Activated CD4-positive, alpha-beta T cell treated with anti-CD3 and anti-CD28 coated beads, Interleukin-2, amount 10 ng/mL, durations not matched to agents 7 days and 5 days (primary cell): Measurements from ENCODE around the gene GDI1. TPM values are rescaled to one million over a fixed set of nuclear protein-coding genes. Genes with fewer than 3 reads are reported as not detected.
"Not testable (repeated sequence)": the region's sequence is repeated elsewhere in the genome, so short reads cannot be mapped to it uniquely, and the experiment has no call there.

Experiments used
- CTCF ChIA-PET: fragments of 350-600 bp; sonication (Branson Sonifier 250); formaldehyde crosslinking; loops from one replicate; lab custom pipeline; 2021; ENCODE audit warnings: antibody characterized with exemption; lab: Charles Lee
- POLR2A ChIA-PET: fragments of 350-600 bp; sonication (Branson Sonifier 250); formaldehyde crosslinking; loops from one replicate; lab custom pipeline; 2021; ENCODE audit warnings: antibody characterized with exemption; lab: Charles Lee
- DNase-seq: peaks from one replicate; pipeline ENCODE4 v3.0.0-alpha.2; 2020
- H3K27ac Mint-ChIP-seq: one replicate; pipeline ENCODE4 v1.8.0; 2021; ENCODE audit warnings: mild to moderate bottlenecking, moderate library complexity, mixed read lengths
- H3K27me3 Mint-ChIP-seq: one replicate; pipeline ENCODE4 v1.8.0; 2021; ENCODE audit warnings: mixed read lengths
- H3K36me3 Mint-ChIP-seq: one replicate; pipeline ENCODE4 v1.8.0; 2021; ENCODE audit warnings: low read depth, mixed read lengths
- H3K4me1 Mint-ChIP-seq: one replicate; pipeline ENCODE4 v1.8.0; 2021; ENCODE audit warnings: mixed read lengths
- H3K4me3 Mint-ChIP-seq: one replicate; pipeline ENCODE4 v1.8.0; 2021; ENCODE audit warnings: mild to moderate bottlenecking, moderate library complexity, mixed read lengths
- H3K9me3 Mint-ChIP-seq: one replicate; pipeline ENCODE4 v1.8.0; 2021; ENCODE audit warnings: mixed read lengths
- total RNA-seq, 2 experiments: library from RNA; stranded (reverse); gene quantifications; one replicate each; pipeline ENCODE4 v1.2.3, GENCODE V29; 2021

Gene GDI1
- total RNA-seq, 2 experiments from 2014 or later: 118 to 123 TPM

GRCh38 chrX:154400369-154400817 lies 36.6 kb upstream of the GDI1 start:
- Mint-ChIP-seq H3K27ac (peak overlapping the region; percentile 73), H3K4me1 (peaks cover 13% of the 10 kb centered on the region), H3K36me3 (peaks cover 26% of the 10 kb centered on the region), H3K4me3 (peak overlapping the region; percentile 13)
- H3K9me3 Mint-ChIP-seq, POLR2A ChIA-PET, H3K27me3 Mint-ChIP-seq, DNase-seq: not testable (repeated sequence)
- CTCF ChIA-PET: interaction anchor here (1.7 to 2.1 kb wide), 2 partner anchors 10 to 20 kb away, joined by 3 to 12 read pairs; no protein-coding TSS in a partner anchor

- Mint-ChIP-seq H3K27me3 (no peaks in the 10 kb centered on the region), H3K9me3 (no peaks in the 10 kb centered on the region), H3K4me3 (peak overlapping the region; percentile 40), H3K36me3 (peaks cover 26% of the 10 kb centered on the region), H3K27ac (peak overlapping the region; percentile 73), H3K4me1 (peaks cover 13% of the 10 kb centered on the region)
- ChIA-PET CTCF (interaction anchor here (0.6 to 2.1 kb wide), 2 partner anchors 9 to 75 kb away, joined by 6 to 12 read pairs; no protein-coding TSS in a partner anchor), POLR2A (no interaction called here)
- no peak for DNase-seq
Measured at GRCh38 chrX:154401045-154401799, 35.7 kb upstream of the GDI1 start.

- H3K27me3 Mint-ChIP-seq: no peaks in the 10 kb centered on the region
- H3K27ac Mint-ChIP-seq: peak overlapping the region; percentile 36
- no peak for DNase-seq
- POLR2A ChIA-PET: no interaction called here
- peaks cover 12% of the 10 kb centered on the region for H3K4me1 Mint-ChIP-seq
- no peak overlapping the region for H3K4me3 Mint-ChIP-seq
- CTCF ChIA-PET: interaction anchor here (0.6 kb wide), 2 partner anchors 12 to 74 kb away, joined by 3 to 6 read pairs; no protein-coding TSS in a partner anchor
- peaks cover 26% of the 10 kb centered on the region for H3K36me3 Mint-ChIP-seq
- no peaks in the 10 kb centered on the region for H3K9me3 Mint-ChIP-seq
Measured at GRCh38 chrX:154401918-154402621, 34.9 kb upstream of the GDI1 start.

GRCh38 chrX:154402622-154403127 lies 34.3 kb upstream of the GDI1 start:
- no peaks in the 10 kb centered on the region for H3K27me3 Mint-ChIP-seq
- peaks cover 12% of the 10 kb centered on the region for H3K4me1 Mint-ChIP-seq
- POLR2A ChIA-PET: no interaction called here
- no peaks in the 10 kb centered on the region for H3K9me3 Mint-ChIP-seq
- no peak overlapping the region for H3K4me3 Mint-ChIP-seq
- H3K27ac Mint-ChIP-seq: no peak overlapping the region
- peaks cover 26% of the 10 kb centered on the region for H3K36me3 Mint-ChIP-seq
- DNase-seq: no peak
- CTCF ChIA-PET: interaction anchor here (0.6 kb wide), 1 partner anchor 12 kb away, joined by 3 read pairs; no protein-coding TSS in a partner anchor

- ChIA-PET CTCF (no interaction called here), POLR2A (no interaction called here)
- Mint-ChIP-seq H3K27ac (no peak overlapping the region), H3K9me3 (no peaks in the 10 kb centered on the region), H3K4me1 (peaks cover 12% of the 10 kb centered on the region), H3K27me3 (no peaks in the 10 kb centered on the region), H3K36me3 (peaks cover 24% of the 10 kb centered on the region), H3K4me3 (no peak overlapping the region)
- DNase-seq: no peak
Measured at GRCh38 chrX:154403192-154403591, 33.8 kb upstream of the GDI1 start.

GRCh38 chrX:154403858-154404257 lies 33.1 kb upstream of the GDI1 start:
- Mint-ChIP-seq H3K4me1 (peaks cover 17% of the 10 kb centered on the region), H3K9me3 (no peaks in the 10 kb centered on the region), H3K27ac (no peak overlapping the region), H3K27me3 (no peaks in the 10 kb centered on the region), H3K4me3 (no peak overlapping the region), H3K36me3 (peaks cover 22% of the 10 kb centered on the region)
- POLR2A ChIA-PET: no interaction called here
- no peak for DNase-seq
- CTCF ChIA-PET: no interaction called here

GRCh38 chrX:154404625-154405192 lies 32.2 kb upstream of the GDI1 start:
- CTCF ChIA-PET: no interaction called here
- no peak for DNase-seq
- Mint-ChIP-seq H3K27me3 (no peaks in the 10 kb centered on the region), H3K27ac (peak overlapping the region; percentile 46), H3K36me3 (peaks cover 16% of the 10 kb centered on the region), H3K4me1 (peaks cover 18% of the 10 kb centered on the region), H3K4me3 (no peak overlapping the region), H3K9me3 (no peaks in the 10 kb centered on the region)
- POLR2A ChIA-PET: no interaction called here

GRCh38 chrX:154408659-154409221 lies 28.2 kb upstream of the GDI1 start:
- peak overlapping the region; percentile 57 for H3K4me3 Mint-ChIP-seq
- peaks cover 13% of the 10 kb centered on the region for H3K36me3 Mint-ChIP-seq
- peak overlapping the region; percentile 72 for H3K27ac Mint-ChIP-seq
- ChIA-PET CTCF (interaction anchor here (1.3 kb wide), 1 partner anchor 11 kb away, joined by 4 read pairs; no protein-coding TSS in a partner anchor), POLR2A (no interaction called here)
- no peaks in the 10 kb centered on the region for H3K9me3 Mint-ChIP-seq
- H3K4me1 Mint-ChIP-seq: peaks cover 20% of the 10 kb centered on the region
- no peaks in the 10 kb centered on the region for H3K27me3 Mint-ChIP-seq
- DNase-seq: no peak

GRCh38 chrX:154409222-154409871 lies 27.6 kb upstream of the GDI1 start, which contains the start of gene DNASE1L1:
Gene DNASE1L1 (minus strand): TSS chrX:154409254. CDS start chrX:154405568, 3,686 bp downstream.
- Mint-ChIP-seq H3K4me1 (peaks cover 20% of the 10 kb centered on the region), H3K9me3 (no peaks in the 10 kb centered on the region), H3K27ac (peak within 1 kb of the TSS; percentile 72), H3K27me3 (no peaks in the 10 kb centered on the region), H3K36me3 (peaks cover 16% of the 10 kb centered on the region), H3K4me3 (peak within 1 kb of the TSS; percentile 57)
- no peak for DNase-seq
- POLR2A ChIA-PET: no interaction called here
- CTCF ChIA-PET: interaction anchor here (1.3 to 1.7 kb wide), 2 partner anchors 10 kb away, joined by 4 to 12 read pairs; no protein-coding TSS in a partner anchor

- Mint-ChIP-seq H3K27ac (peak overlapping the region; percentile 92), H3K4me3 (peak overlapping the region; percentile 79), H3K27me3 (no peaks in the 10 kb centered on the region), H3K4me1 (peaks cover 22% of the 10 kb centered on the region), H3K36me3 (peaks cover 23% of the 10 kb centered on the region), H3K9me3 (no peaks in the 10 kb centered on the region)
- CTCF ChIA-PET: interaction anchor here (0.9 to 1.8 kb wide), 3 partner anchors 12 to 17 kb away, joined by 4 to 6 read pairs (median 4); partner anchors contain the start of gene ATP6AP1
- POLR2A ChIA-PET: interaction anchor here (1.0 to 1.2 kb wide), 2 partner anchors 14 to 78 kb away, joined by 4 read pairs; partner anchors contain the start of genes RPL10 and SLC10A3
- DNase-seq: peak; percentile 57
Measured at GRCh38 chrX:154411981-154412340, 25.0 kb upstream of the GDI1 start.

GRCh38 chrX:154412468-154412867 lies 24.5 kb upstream of the GDI1 start:
- H3K4me1 Mint-ChIP-seq: peaks cover 22% of the 10 kb centered on the region
- H3K27ac Mint-ChIP-seq: peak overlapping the region; percentile 92
- ChIA-PET CTCF (interaction anchor here (0.9 to 1.8 kb wide), 3 partner anchors 11 to 17 kb away, joined by 4 to 6 read pairs (median 4); partner anchors contain the start of gene ATP6AP1), POLR2A (interaction anchor here (1.0 to 1.2 kb wide), 2 partner anchors 14 to 78 kb away, joined by 4 read pairs; partner anchors contain the start of genes RPL10 and SLC10A3)
- H3K9me3 Mint-ChIP-seq: no peaks in the 10 kb centered on the region
- no peaks in the 10 kb centered on the region for H3K27me3 Mint-ChIP-seq
- peaks cover 23% of the 10 kb centered on the region for H3K36me3 Mint-ChIP-seq
- H3K4me3 Mint-ChIP-seq: peak overlapping the region; percentile 79
- peak; percentile 57 for DNase-seq
